Thymus (tissue), 11 donors: ENCODE results near the gene SLC25A43. TPM values are rescaled to one million over a fixed set of nuclear protein-coding genes. Genes with fewer than 3 reads are reported as not detected.
"Not testable (repeated sequence)": the region's sequence is repeated elsewhere in the genome, so short reads cannot be mapped to it uniquely, and the experiment has no call there.

Experiments used
- DNase-seq, 9 donors: peaks; one replicate each; pipeline ENCODE4 v3.0.0-alpha.2; 2013; ENCODE audit warnings: low spot score in 9 of 9, low read depth in 6 of 9, missing footprints in 1 of 9
- H3K27ac ChIP-seq, 2 donors: one replicate each; pipeline ENCODE4 v1.5.1; 2013; ENCODE audit warnings: control low read depth in 1 of 2, low read depth in 1 of 2, low read length in 1 of 2, mild to moderate bottlenecking in 1 of 2, moderate library complexity in 1 of 2
- H3K27me3 ChIP-seq, 2 donors: one replicate each; pipeline ENCODE4 v1.5.1; 2013; ENCODE audit warnings: low read length in 1 of 2; ENCODE audit not compliant: control insufficient read depth in 2 of 2, insufficient read depth in 1 of 2
- H3K36me3 ChIP-seq, 2 donors: one replicate each; pipeline ENCODE4 v1.5.1; 2013; ENCODE audit warnings: low read length in 1 of 2, mild to moderate bottlenecking in 1 of 2, moderate library complexity in 1 of 2; ENCODE audit not compliant: control insufficient read depth in 2 of 2, insufficient read depth in 2 of 2
- H3K4me1 ChIP-seq, 2 donors: one replicate each; pipeline ENCODE4 v1.5.1; 2013; ENCODE audit warnings: low read length in 2 of 2; ENCODE audit not compliant: control insufficient read depth in 2 of 2, insufficient read depth in 2 of 2
- H3K4me3 ChIP-seq, 2 donors: one replicate each; pipeline ENCODE4 v1.5.1; 2013; ENCODE audit warnings: low read length in 2 of 2, control low read depth in 1 of 2, mild to moderate bottlenecking in 1 of 2
- H3K9me3 ChIP-seq, 2 donors: one replicate each; pipeline ENCODE4 v1.5.1; 2013; ENCODE audit warnings: low read length in 1 of 2, mild to moderate bottlenecking in 1 of 2; ENCODE audit not compliant: control insufficient read depth in 2 of 2, insufficient read depth in 1 of 2
- WGBS: extraction: QIAGEN DNeasy Blood & Tissue Kit; methylation state at CpG from one replicate; pipeline ENCODE4 v1.1.7; 2013; 5-methylcytosine and 5-hydroxymethylcytosine counted together
- polyA plus RNA-seq: library from polyadenylated mRNA; stranded (reverse); fragments of 200-250 nt; gene quantifications from one replicate; pipeline ENCODE4 v1.2.3, GENCODE V29; 2013
- total RNA-seq: library from RNA; stranded (reverse); fragments of 120-200 nt; gene quantifications from one replicate; pipeline ENCODE4 v1.2.4, GENCODE V29; 2013
- donor health status: healthy.

SLC25A43 gene
- total and polyA plus RNA-seq, 2 donors: 3.3 to 8.3 TPM

GRCh38 chrX:119481323-119481801 lies 82.2 kb downstream of the SLC25A43 start:
- no peak for DNase-seq
- Histone ChIP-seq H3K4me3 (no peak overlapping the region), H3K9me3 (no peaks in the 10 kb centered on the region), H3K36me3 (no peaks in the 10 kb centered on the region), H3K4me1 (peaks cover 0 to 14% of the 10 kb centered on the region in 2 donors), H3K27me3 (no peaks in the 10 kb centered on the region), H3K27ac (no peak overlapping the region)
- whole genome bisulfite sequencing: 95% methylated on average over 4 of the region's 4 CpGs

- H3K9me3 ChIP-seq: no peaks in the 10 kb centered on the region
- WGBS: 54% methylated on average over 10 of the region's 10 CpGs
- H3K4me3 ChIP-seq: no peak overlapping the region
- no peaks in the 10 kb centered on the region for H3K27me3 ChIP-seq
- H3K4me1 ChIP-seq: peaks cover 0 to 14% of the 10 kb centered on the region in 2 donors
- DNase-seq: no peak
- no peak overlapping the region for H3K27ac ChIP-seq
- no peaks in the 10 kb centered on the region for H3K36me3 ChIP-seq
These were observed 82.9 kb downstream of the SLC25A43 start for GRCh38 chrX:119482041-119482440.

DNA sequence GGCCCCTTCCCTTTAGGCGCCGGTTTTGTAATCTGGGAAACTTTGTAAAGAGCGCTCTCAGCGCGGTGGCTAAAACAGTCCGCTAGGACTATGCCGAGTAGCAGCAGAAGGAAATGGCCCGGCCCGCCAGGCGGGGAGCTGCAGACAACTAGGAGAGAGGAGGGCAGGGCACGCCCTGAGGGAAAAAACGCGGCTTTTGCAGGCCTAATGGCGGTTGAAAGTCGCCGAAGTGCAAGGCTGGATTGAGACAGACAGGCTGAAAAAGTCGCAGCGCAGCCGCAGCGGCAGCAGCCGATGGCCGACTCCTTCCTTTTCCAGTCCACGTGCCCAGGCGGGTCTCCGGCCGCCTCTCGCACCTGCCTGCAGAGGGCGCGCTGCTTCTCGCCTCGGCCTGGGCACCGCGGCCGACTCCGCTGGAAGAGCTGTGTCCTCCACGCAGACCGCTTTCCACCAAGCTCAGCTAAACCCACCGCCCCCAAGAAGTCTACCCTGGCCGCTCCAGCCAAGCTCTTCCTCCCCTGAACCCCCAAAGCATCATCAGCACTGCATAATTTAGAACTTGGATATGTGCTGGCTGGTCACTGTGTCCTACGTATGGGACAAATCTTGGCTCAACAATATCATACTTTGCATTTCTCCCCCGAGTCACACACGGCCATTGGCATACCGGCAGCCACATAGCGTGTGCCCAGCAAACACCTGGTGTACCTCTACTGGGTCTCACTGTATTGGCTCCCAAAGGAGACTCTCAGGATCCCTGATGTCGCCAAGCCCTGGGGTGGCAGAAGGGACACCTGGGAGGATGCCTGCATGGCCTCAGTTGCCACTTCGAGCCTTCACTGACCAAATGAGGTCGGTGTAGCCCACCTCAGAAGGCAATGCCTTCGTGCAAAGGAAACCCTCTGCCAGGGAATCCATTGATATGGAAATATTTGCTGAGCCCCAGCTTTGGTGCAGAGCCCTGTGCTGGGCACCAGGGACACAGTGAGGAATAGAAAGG lies 83.6 kb downstream of the SLC25A43 start:
- no peaks in the 10 kb centered on the region for H3K27me3 ChIP-seq
- peaks cover 0 to 14% of the 10 kb centered on the region in 2 donors for H3K4me1 ChIP-seq
- WGBS: 18% methylated on average over 48 of the region's 48 CpGs
- peak overlapping the region in 1 of 2 donors; percentile 36 for H3K27ac ChIP-seq
- H3K4me3 ChIP-seq: peak overlapping the region; percentile 25 to 43
- DNase-seq: peak in 3 of 9 donors; percentile 44 to 65 (median 53)
- H3K9me3 ChIP-seq: no peaks in the 10 kb centered on the region
- H3K36me3 ChIP-seq: no peaks in the 10 kb centered on the region

DNA sequence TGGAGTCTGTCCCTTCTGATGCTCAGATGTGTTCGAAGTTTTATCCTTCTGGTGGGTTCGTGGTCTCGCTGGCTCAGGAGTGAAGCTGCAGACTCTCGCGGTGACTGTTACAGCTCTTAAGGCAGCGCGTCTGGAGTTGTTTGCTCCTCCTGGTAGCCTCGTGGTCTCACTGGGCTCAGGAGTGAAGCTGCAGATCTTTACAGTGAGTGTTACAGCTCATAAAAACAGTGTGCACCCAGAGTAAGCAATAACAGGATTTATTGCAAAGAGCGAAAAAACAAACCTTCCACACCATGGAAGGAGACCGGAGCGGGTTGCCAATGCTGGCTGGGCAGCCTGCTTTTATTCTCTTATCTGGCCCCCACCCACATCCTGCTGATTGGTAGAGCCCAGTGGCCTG lies 87.6 kb downstream of the SLC25A43 start:
- WGBS: 49% methylated on average over 11 of the region's 11 CpGs
- H3K9me3 ChIP-seq: no peaks in the 10 kb centered on the region
- H3K27ac ChIP-seq: no peak overlapping the region
- H3K4me3 ChIP-seq: no peak overlapping the region
- peaks cover 0 to 16% of the 10 kb centered on the region in 2 donors for H3K4me1 ChIP-seq
- H3K27me3 ChIP-seq: no peaks in the 10 kb centered on the region
- H3K36me3 ChIP-seq: no peaks in the 10 kb centered on the region
- DNase-seq: no peak

DNA sequence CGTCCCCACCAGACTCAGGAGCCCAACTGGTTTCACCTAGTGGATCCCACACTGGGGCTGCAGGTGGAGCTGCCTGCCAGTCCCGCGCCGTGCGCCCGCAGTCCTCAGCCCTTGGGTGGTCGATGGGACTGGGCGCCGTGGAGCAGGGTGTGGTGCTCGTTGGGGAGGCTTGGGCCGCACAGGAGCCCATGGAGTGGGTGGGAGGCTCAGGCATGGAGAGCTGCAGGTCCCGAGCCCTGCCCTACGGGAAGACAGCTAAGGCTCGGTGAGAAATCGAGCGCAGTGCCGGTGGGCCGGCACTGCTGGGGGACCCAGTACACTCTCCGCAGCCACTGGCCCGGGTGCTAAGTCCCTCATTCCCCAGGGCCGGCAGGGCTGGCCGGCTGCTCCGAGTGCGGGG lies 88.6 kb downstream of the SLC25A43 start:
- H3K4me1 ChIP-seq, H3K27ac ChIP-seq, DNase-seq, H3K27me3 ChIP-seq, H3K9me3 ChIP-seq, H3K4me3 ChIP-seq, H3K36me3 ChIP-seq: not testable (repeated sequence)
- WGBS: 95% methylated on average over 20 of the region's 24 CpGs

GRCh38 chrX:119488749-119489148 lies 89.6 kb downstream of the SLC25A43 start:
- DNase-seq: peak in 1 of 9 donors; percentile 50
- Histone ChIP-seq H3K36me3 (no peaks in the 10 kb centered on the region), H3K4me3 (no peak overlapping the region), H3K4me1 (peaks cover 0 to 5% of the 10 kb centered on the region in 2 donors), H3K27ac (no peak overlapping the region), H3K9me3 (no peaks in the 10 kb centered on the region), H3K27me3 (no peaks in the 10 kb centered on the region)
- 23% methylated on average over 8 of the region's 8 CpGs for WGBS

DNA sequence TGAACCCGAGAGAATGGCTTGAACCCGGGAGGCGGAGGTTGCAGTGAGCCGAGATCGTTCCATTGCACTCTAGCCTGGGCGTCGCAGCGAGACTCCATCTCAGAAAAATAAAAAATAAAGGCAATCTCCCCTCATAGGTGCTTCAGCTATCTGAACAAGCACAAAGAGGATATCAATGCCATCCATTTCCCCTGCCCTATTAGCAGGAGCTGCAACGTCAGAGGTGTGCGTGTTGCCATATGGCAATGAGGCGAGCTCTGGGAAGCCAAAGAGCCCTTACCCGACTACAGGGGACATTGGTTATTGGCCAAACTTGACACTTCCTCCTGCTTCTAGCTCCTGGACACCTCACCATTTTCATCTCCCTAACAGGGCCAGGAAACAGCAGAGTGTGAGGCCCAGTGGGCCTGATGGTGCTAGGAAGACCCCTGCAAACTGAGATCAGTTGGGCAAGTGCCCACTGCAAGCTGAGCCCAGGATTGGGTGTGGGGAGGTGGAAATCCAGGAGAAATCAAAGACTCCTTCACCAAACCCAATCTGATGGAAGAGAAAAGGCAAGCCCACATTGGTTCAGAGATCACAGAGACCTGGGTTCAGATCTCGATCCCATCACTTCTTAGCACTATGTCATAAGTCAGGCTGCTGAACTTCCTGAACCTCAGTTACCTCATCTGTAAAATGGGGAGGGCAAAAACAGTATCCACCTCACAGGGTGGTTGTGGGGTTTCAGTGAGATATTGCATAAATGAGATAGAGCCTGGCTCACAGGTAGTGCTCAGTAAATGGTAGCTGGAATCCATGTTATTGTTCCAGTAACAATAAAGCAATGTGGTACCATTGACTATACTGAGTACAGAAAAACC lies 90.3 kb downstream of the SLC25A43 start:
- H3K27me3 ChIP-seq: no peaks in the 10 kb centered on the region
- H3K36me3 ChIP-seq: no peaks in the 10 kb centered on the region
- H3K4me1 ChIP-seq: peaks cover 0 to 8% of the 10 kb centered on the region in 2 donors
- 90% methylated on average over 13 of the region's 13 CpGs for WGBS
- no peak overlapping the region for H3K4me3 ChIP-seq
- H3K9me3 ChIP-seq: no peaks in the 10 kb centered on the region
- H3K27ac ChIP-seq: no peak overlapping the region
- no peak for DNase-seq

DNA sequence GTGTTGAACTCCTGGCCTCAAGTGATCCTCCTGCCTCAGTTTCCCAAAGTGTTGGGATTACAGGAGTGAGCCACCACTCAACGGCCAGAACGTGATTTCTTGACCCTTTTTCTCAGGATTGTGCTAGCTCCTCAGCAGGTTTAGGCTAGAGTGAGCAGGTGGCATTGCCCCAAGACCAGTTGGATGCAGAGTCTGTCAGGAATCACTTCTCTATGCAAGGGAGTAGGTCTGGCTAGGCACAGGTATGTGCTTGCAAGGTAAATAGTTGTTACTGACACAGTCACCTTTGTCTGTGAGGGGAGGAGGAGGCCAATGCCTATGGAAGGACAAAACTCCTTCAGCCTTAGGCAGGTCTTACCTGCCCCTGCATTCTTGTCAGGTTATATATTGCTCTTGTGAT lies 93.3 kb downstream of the SLC25A43 start:
- no peaks in the 10 kb centered on the region for H3K27me3 ChIP-seq
- peaks cover 7 to 35% of the 10 kb centered on the region in 2 donors for H3K4me1 ChIP-seq
- H3K9me3 ChIP-seq: no peaks in the 10 kb centered on the region
- H3K27ac ChIP-seq: no peak overlapping the region
- no peak overlapping the region for H3K4me3 ChIP-seq
- 97% methylated on average over 2 of the region's 2 CpGs for WGBS
- DNase-seq: no peak
- no peaks in the 10 kb centered on the region for H3K36me3 ChIP-seq
